Stomach (tissue), 4 donors: ENCODE measurements around the gene RGS11.

Experiments used
- POLR2A ChIP-seq, 4 donors: fragments of 450-650 bp; IDR thresholded peaks; one replicate each; pipeline ENCODE4 v1.6.1; 2016; ENCODE audit warnings: antibody characterized with exemption in 4 of 4, control low read depth in 2 of 4, mild to moderate bottlenecking in 1 of 4, moderate library complexity in 1 of 4
- TF ChIP-seq, protein P1 (sequence below), 7 experiments: fragments of 450-650 bp in 4 of 7; fragments of 200-600 bp in 3 of 7; sonication (generic) in 3 of 7; IDR thresholded peaks; one replicate each; pipeline ENCODE4 v1.5.1; 2016 to 2019; ENCODE audit warnings: antibody characterized with exemption in 7 of 7, control low read depth in 2 of 7, mild to moderate bottlenecking in 1 of 7

GRCh38 chr16:282491-282890, 6.7 kb upstream of the RGS11 start:
- TF ChIP-seq POLR2A (IDR thresholded peaks at IDR 0.05) = no peak
- TF ChIP-seq, protein P1, sequence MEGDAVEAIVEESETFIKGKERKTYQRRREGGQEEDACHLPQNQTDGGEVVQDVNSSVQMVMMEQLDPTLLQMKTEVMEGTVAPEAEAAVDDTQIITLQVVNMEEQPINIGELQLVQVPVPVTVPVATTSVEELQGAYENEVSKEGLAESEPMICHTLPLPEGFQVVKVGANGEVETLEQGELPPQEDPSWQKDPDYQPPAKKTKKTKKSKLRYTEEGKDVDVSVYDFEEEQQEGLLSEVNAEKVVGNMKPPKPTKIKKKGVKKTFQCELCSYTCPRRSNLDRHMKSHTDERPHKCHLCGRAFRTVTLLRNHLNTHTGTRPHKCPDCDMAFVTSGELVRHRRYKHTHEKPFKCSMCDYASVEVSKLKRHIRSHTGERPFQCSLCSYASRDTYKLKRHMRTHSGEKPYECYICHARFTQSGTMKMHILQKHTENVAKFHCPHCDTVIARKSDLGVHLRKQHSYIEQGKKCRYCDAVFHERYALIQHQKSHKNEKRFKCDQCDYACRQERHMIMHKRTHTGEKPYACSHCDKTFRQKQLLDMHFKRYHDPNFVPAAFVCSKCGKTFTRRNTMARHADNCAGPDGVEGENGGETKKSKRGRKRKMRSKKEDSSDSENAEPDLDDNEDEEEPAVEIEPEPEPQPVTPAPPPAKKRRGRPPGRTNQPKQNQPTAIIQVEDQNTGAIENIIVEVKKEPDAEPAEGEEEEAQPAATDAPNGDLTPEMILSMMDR (IDR thresholded peaks at IDR 0.05) = no peak
